HG03108 (cell line): ENCODE results near the gene P2RY4.
"Not testable (repeated sequence)": the region's sequence is repeated elsewhere in the genome, so short reads cannot be mapped to it uniquely, and the experiment has no call there.

ENCODE experiments used
- ATAC-seq: cut with Tn5 transposase; IDR thresholded peaks from one replicate; pipeline ENCODE4 v1.9.1; 2021; ENCODE audit warnings: moderate library complexity; ENCODE audit not compliant: unreplicated experiment

The P2RY4 gene

DNA sequence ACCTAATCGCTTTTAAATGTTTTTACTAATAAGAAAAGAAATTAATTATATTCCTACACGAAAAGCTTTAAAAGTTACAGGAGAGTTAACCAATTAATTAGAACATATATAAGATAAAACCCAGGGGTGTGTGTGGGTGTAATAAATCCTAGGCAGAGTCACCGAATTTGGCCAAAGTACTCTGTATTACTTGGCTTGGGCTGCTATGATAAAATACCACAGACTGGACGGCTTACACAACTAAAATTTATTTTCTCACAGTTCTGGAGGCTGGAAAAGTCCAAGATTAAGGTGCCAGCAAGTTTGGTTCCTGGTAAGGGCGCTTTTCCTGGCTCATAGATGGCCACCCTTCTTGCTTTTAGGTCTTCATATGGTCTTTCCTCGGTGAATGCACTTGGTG, 15.1 kb downstream of the P2RY4 start:
- no peak for ATAC-seq

DNA sequence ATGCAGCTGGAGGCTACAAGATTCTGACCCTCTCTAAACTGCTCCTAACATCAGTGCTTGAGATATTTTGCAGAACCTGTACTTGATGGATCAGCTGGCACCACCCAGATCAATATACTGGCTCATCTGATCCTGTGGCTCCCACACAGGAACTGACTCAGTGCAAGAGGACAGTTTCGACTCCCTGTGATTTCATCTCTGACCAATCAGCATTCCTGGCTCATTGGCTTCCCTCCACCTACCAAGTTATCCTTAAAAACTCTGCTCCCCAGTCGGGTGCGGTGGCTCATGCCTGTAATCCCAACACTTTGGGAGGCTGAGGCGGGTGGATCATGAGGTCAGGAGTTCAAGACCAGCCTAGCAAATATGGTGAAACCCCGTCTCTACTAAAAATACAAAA, 16.4 kb downstream of the P2RY4 start:
- ATAC-seq, result not testable (repeated sequence)

DNA sequence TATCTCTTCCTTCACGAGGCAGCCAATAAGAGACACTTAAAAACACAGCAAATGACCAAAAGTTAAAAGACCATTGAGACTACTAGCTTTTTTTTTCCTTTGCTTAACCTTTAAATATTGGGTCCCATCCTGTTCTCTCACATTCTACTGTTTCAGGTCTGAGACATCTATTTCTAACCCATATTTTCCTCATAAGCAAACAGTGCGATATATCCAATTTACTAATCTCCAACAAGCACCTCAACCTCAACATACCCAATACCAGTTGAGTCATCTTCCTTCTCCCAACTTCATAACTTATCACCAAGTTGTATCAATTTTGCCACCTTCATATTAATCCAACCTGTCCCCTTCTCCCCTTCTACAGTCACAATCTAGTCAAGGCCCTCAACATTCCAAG, 18.5 kb downstream of the P2RY4 start:
- ATAC-seq, result no peak

DNA sequence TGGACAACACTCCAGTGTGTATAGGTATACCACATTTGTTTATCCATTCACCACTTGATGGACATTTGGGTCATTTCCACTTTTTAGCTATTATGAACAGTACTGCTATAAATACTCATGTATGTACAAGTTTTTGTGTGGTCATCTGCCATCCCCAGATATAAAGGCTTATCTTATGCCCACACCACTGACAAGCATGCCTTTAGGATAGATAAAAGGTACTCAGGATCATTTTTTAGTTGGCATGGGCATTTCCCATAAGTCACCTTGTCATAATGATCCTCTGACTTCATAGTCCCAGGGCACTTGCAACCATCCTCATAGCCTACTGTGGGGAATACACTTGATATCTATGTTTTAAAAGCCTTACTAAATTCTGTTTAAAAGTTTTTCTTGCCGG, 19.3 kb downstream of the P2RY4 start:
- no peak for ATAC-seq

DNA sequence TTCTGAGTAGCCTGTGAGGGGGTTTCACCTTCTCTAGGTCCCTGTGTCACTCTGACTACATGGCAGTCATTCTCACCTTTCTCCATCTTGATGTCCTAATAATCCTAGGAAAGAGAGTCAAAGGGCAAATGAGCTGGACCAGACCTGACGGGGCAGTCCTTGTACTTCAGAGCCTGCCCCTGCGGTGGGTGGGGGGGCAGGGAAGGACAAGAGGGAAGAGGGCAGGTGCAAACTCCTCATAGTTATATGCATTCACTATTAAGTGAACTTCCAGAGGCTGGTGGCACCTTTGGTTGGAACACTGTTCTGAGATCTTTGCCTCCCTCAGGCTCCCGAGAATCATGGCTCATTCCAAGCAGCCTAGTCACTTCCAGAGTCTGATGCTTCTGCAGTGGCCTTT, 25.6 kb downstream of the P2RY4 start, which contains the start of gene AWAT1:
Gene AWAT1, plus strand, starts transcription at position 301 of the 400 bp plus-strand sequence. Its CDS starts 41 bp downstream, at position 342.
- no peak for ATAC-seq

DNA sequence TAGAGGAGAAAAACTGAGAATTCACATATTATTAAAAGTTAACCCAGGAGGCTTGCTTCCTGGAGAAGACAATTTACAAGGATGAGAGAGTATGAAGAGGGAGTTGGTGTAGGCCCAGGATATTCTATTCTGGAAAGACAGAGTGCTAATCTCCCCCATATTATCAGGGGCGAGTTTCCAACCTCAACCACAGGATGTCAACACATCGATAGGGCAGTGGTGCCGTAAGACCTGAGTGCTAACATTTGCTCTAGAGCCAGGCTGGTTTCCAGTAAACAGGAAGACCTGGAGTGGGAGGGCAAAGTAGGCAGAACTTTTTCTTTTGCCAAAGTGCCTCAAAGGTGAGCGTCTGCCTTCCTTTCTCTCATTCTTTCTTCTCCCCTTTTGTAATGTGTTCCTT, 28.3 kb downstream of the P2RY4 start:
- no peak for ATAC-seq

DNA sequence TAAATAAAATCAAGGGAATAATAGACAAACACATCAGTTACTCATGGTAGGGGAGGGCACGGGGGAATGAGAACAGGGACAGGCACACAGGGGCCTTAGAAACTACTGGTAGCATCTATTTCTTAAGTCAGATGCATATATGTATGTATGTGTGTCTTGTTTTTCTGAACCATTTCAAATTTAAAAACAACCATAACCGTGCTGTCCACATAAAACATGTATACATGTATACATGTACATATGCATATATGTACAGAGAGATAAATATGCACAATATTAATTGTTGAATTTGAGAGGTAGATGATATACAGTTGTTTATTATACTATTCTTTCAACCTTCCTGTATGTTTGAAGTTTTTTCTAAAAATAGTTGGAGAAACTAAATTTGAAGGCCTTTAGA, 33.3 kb downstream of the P2RY4 start:
- no peak for ATAC-seq

DNA sequence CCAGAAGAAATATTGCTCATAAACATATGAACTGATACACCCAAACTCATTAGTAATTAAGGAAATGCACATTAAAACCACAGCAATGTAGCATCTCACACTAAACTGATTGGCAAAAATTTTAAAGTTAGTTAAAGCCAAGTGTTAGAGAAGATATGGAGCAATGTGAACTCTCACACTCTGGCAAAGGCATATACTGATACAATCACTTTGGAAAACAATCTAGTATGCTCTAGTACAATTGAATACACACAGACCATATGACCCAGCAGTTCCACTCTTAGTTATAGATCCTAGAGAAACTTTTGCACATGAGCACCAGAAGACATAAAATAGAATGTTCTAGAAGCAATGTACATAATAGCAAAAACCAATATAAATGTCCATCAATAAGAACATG, 34.0 kb downstream of the P2RY4 start:
- ATAC-seq, result no peak

DNA sequence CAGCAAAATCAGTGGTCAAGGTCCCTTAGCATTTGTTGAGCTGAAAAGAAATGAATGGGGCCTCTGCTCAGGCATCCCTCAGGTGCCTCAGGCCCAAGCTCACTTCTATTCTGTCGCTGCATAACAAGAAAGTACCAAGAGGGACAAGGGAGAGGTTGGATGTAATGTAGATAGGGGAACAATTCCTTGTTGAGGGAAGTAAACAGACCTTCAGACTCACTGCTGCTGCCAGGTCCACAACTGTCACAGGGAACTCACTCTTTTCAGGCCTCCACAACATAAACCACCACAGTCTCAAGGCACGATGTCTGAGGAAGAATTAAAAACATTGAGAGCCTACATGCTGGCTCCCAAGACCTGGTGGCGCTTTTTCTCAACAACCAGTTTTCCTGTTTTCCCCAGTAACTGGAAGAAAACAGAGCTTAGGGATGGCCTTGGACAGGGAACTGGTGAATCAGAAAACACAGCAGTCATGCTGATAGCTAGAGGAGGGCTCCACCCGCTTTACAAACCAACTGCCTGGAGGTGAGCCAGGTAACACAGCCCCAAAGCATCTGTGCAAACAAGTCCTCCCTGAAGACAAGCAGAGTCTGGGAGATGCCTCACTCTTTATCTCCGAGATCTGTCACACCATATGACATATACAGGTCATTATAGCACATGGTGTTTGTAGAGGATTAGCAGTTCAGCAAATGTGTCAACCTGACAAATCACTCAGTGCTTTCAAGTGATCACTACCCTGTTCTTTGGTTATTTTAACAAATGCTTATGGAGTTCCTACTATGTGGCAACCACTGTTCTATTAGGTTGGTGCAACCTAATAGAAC, 39.9 kb downstream of the P2RY4 start:
- no peak for ATAC-seq

DNA sequence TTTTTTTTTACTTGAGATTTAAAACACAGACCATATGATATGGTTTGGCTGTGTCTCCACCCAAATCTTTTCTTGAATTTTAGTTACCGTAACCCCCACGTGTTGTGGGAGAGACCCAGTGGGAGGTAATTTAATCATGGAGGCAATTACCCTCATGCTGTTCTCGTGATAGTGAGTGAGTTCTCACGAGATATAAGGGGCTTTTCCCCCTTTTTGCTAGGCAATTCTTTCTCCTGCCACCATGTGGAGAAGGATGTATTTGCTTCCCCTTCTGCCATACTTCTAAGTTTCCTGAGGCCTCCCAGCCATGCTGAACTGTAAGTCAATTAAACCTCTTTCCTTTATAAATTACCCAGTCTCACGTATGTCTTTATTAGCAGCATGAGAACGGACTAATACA, 50.4 kb downstream of the P2RY4 start:
- not testable (repeated sequence) for ATAC-seq

DNA sequence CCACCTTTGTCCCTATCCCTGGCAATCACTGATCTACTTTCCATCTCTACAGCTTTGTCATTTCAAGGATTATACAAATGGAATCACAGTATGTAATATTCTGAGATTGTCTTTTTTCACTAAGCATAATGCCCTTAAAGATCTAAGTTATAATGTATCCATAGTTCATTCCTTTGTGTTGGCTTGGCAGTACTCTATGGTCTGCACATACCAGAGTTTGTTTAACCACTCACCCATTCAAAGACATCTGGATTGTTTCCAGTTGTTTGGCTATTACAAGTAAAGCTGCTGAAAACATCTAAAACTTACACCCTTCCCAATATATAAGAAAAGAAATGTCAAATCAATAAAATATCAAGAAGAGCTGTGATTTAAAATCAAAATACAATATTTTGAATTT, 51.5 kb downstream of the P2RY4 start:
- ATAC-seq, result no peak
